ENCODE results near the gene BMPER.

GRCh38 chr7:34067005-34067778, 161.9 kb downstream of the BMPER start:
- no peak for TF ChIP-seq EZH2phosphoT487 (conservative IDR thresholded peaks at IDR 0.05; ENCODE audit: low read length)
- TF ChIP-seq CTCF (IDR thresholded peaks at IDR 0.05; ENCODE audit: insufficient read depth, low read length, poor library complexity, severe bottlenecking): no peak
